Measurements from ENCODE around the gene OR2C1.
A peak's percentile ranks its signal among the peaks of the same experiment; 100 is the strongest.

Gene OR2C1

GRCh38 chr16:3389663-3390338, 34.1 kb downstream of the OR2C1 start:
- DNase-seq (ENCODE audit: extremely low read depth in 1 of 2, low read depth in 1 of 2) = no peak

- no peak for DNase-seq (ENCODE audit: extremely low read depth in 1 of 2, low read depth in 1 of 2)
Observed at GRCh38 chr16:3400446-3400778, 44.7 kb downstream of the OR2C1 start.

GRCh38 chr16:3400779-3401688, 45.3 kb downstream of the OR2C1 start, which contains the start of the genes ZNF174 and ZSCAN32:
ZNF174 (plus strand) TSS chr16:3401215; CDS start chr16:3402005, 790 bp downstream.
ZSCAN32 (minus strand) TSS chr16:3401004; CDS start chr16:3397557, 3,447 bp downstream.
- DNase-seq (ENCODE audit: extremely low read depth in 1 of 2, low read depth in 1 of 2) = peak; percentile 98 to 99

GRCh38 chr16:3401719-3402397, 46.2 kb downstream of the OR2C1 start:
- no peak for DNase-seq (ENCODE audit: extremely low read depth in 1 of 2, low read depth in 1 of 2)
